CD4-positive, alpha-beta memory T cell (primary cell): ENCODE data around the gene NUTM2D. TPM values are rescaled to one million over a fixed set of nuclear protein-coding genes. Genes with fewer than 3 reads are reported as not detected.
A peak's percentile ranks its signal among the peaks of the same experiment; 100 is the strongest.
"Not testable (repeated sequence)": the region's sequence is repeated elsewhere in the genome, so short reads cannot be mapped to it uniquely, and the experiment has no call there.

Source experiments
- CTCF ChIA-PET: fragments of 350-600 bp; sonication (Branson Sonifier 250); formaldehyde crosslinking; loops from one replicate; lab custom pipeline; 2021; ENCODE audit warnings: inconsistent platforms; ENCODE audit not compliant: partially characterized antibody; lab: Charles Lee
- POLR2A ChIA-PET: fragments of 350-600 bp; sonication (Branson Sonifier 250); formaldehyde crosslinking; loops from one replicate; lab custom pipeline; 2021; ENCODE audit not compliant: partially characterized antibody; lab: Charles Lee
- DNase-seq, 5 donors: peaks; one replicate each; pipeline versions ENCODE4 v3.0.0 to v3.0.0-alpha.2; 2020 to 2022; ENCODE audit warnings: mixed read lengths in 1 of 5
- H3K27ac ChIP-seq: one replicate; pipeline ENCODE4 v1.7.0; 2013; ENCODE audit warnings: low read depth, low read length
- H3K27me3 ChIP-seq: 2 replicates; pipeline ENCODE4 v1.7.0; 2013; ENCODE audit warnings: mild to moderate bottlenecking, low read length, moderate library complexity; ENCODE audit not compliant: insufficient read depth
- H3K36me3 ChIP-seq: 2 replicates; pipeline ENCODE4 v1.7.0; 2013; ENCODE audit warnings: mild to moderate bottlenecking, low read length, moderate library complexity; ENCODE audit not compliant: insufficient read depth
- H3K4me1 ChIP-seq: 2 replicates; pipeline ENCODE4 v1.7.0; 2013; ENCODE audit warnings: mild to moderate bottlenecking, low read length, moderate library complexity; ENCODE audit not compliant: insufficient read depth
- H3K4me3 ChIP-seq, 2 donors: one replicate each; pipeline ENCODE4 v1.7.0; 2013; ENCODE audit warnings: low read length in 2 of 2, mild to moderate bottlenecking in 1 of 2
- H3K9me3 ChIP-seq, 2 donors: one replicate each; pipeline ENCODE4 v1.7.0; 2013; ENCODE audit warnings: low read length in 2 of 2, control low read depth in 1 of 2; ENCODE audit not compliant: control insufficient read depth in 1 of 2
- H3K27ac Mint-ChIP-seq, 7 donors: one replicate each; pipeline ENCODE4 v1.8.0; 2020 to 2021; ENCODE audit warnings: mixed read lengths in 7 of 7, mild to moderate bottlenecking in 6 of 7, inconsistent platforms in 3 of 7, moderate library complexity in 3 of 7
- H3K27me3 Mint-ChIP-seq, 2 donors: one replicate each; pipeline ENCODE4 v1.8.0; 2020 to 2021; ENCODE audit warnings: mixed read lengths in 2 of 2
- H3K36me3 Mint-ChIP-seq, 2 donors: one replicate each; pipeline ENCODE4 v1.8.0; 2020 to 2021; ENCODE audit warnings: mixed read lengths in 2 of 2, inconsistent platforms in 1 of 2, mild to moderate bottlenecking in 1 of 2
- H3K4me1 Mint-ChIP-seq, 4 donors: one replicate each; pipeline ENCODE4 v1.8.0; 2020 to 2021; ENCODE audit warnings: mixed read lengths in 4 of 4, mild to moderate bottlenecking in 1 of 4
- H3K4me3 Mint-ChIP-seq, 8 donors: one replicate each; pipeline ENCODE4 v1.8.0; 2020 to 2021; ENCODE audit warnings: mixed read lengths in 8 of 8, mild to moderate bottlenecking in 7 of 8, moderate library complexity in 6 of 8, inconsistent platforms in 3 of 8
- H3K9me3 Mint-ChIP-seq, 8 donors: one replicate each; pipeline ENCODE4 v1.8.0; 2020 to 2021; ENCODE audit warnings: mixed read lengths in 8 of 8, mild to moderate bottlenecking in 5 of 8, inconsistent platforms in 3 of 8, moderate library complexity in 1 of 8
- intact Hi-C: fragments of 100-400 bp; cut with micrococcal nuclease; formaldehyde crosslinking; loops from one replicate; pipeline ENCODE4 v1.15.1; 2023
- polyA plus RNA-seq, 2 donors: library from polyadenylated mRNA; unstranded; fragments of 300-500 nt; fragmentation: Illumina TruSeq; gene quantifications; one replicate each; pipeline ENCODE4 v1.2.3, GENCODE V29; 2021
- total RNA-seq, 2 experiments: library from RNA; stranded (reverse); gene quantifications; one replicate each; pipeline ENCODE4 v1.2.3, GENCODE V29; 2021

Gene NUTM2D
- total and polyA plus RNA-seq, 4 experiments from 2014 or later = 0.39 to 4.9 (median 4.7) TPM; not detected in 1

DNA sequence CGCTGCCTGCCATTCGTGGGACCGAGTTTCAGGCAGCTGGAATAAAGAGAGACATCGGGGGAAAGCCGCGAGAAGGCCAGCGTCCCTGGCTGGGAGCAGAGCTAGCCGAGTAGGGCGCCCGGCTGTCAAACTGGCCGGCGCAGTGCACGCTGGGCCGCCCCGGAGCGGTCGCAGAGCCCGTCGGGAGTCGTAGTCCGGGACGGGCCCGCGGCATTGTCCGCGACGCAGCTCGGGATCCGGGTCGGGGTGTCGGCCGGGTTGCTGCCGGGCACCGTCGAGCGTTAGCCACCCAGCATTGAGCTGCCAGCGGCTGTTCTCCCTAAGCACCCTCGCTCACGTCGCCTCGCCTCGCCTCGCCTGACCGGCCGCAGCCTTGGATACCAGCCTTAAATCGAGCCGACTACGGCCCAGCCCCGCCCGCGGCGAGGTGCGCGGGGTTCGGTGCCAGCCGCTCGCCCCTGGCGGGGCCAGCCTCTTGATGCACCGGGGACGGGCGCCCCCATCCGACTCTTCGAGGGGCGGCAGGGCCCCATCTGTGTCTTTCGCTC is 14.8 kb upstream of the NUTM2D start:
- H3K27me3 Mint-ChIP-seq, H3K36me3 ChIP-seq, H3K9me3 Mint-ChIP-seq, POLR2A ChIA-PET, H3K36me3 Mint-ChIP-seq, intact Hi-C loops, CTCF ChIA-PET, H3K9me3 ChIP-seq, H3K4me1 ChIP-seq, H3K27me3 ChIP-seq: not testable (repeated sequence)
- peak overlapping the region in 1 of 2 donors; percentile 35 for H3K4me3 ChIP-seq
- peaks cover 14 to 20% (median 16%) of the 10 kb centered on the region in 4 donors for H3K4me1 Mint-ChIP-seq
- H3K27ac ChIP-seq = peak overlapping the region; percentile 66
- peak; percentile 78 to 88 (median 86) for DNase-seq
- peak overlapping the region; percentile 73 to 98 (median 92) for H3K27ac Mint-ChIP-seq
- H3K4me3 Mint-ChIP-seq = peak overlapping the region; percentile 84 to 97 (median 92)

DNA sequence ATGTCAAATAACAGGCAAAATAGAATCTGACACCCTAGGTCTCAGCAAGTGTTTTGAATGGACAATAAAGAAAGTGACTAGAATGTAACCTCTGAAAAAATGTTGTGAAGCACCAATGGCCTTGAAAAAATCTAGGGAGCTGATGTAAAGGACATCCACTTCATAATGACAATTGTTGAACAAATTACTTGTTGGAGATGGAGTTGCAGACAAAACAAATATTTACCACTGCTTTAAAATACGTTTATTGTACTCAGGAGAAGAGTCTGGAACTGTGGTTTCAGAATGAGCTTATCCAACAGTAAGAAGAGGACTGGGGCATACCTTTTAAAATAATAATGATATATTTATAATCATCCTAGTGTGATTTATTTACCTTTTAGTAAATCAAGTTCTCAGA is 11.8 kb upstream of the NUTM2D start:
- H3K36me3 Mint-ChIP-seq, H3K4me1 ChIP-seq, DNase-seq, H3K4me1 Mint-ChIP-seq, H3K27ac Mint-ChIP-seq, CTCF ChIA-PET, H3K4me3 Mint-ChIP-seq, H3K4me3 ChIP-seq, H3K36me3 ChIP-seq, H3K9me3 ChIP-seq, H3K9me3 Mint-ChIP-seq, H3K27me3 ChIP-seq, POLR2A ChIA-PET, H3K27ac ChIP-seq, H3K27me3 Mint-ChIP-seq, intact Hi-C loops: not testable (repeated sequence)

DNA sequence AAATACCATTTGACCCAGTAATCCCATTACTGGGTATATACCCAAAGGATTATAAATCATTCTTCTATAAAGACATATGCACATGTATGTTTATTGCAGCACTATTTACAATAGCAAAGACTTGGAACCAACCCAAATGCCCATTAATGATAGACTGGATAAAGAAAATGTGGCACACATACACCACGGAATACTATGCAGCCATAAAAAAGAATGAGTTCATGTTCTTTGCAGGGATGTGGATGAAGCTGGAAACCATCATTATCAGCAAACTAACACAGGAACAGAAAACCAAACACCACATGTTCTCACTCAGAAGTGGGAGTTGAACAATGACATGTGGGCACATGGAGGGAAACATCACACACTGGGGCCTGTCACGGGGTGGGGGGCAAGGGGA is 7.4 kb upstream of the NUTM2D start:
- H3K27ac ChIP-seq, intact Hi-C loops, H3K36me3 Mint-ChIP-seq, H3K4me1 ChIP-seq, H3K9me3 Mint-ChIP-seq, H3K9me3 ChIP-seq, CTCF ChIA-PET, H3K4me1 Mint-ChIP-seq, H3K36me3 ChIP-seq, H3K27me3 Mint-ChIP-seq, DNase-seq, POLR2A ChIA-PET, H3K27me3 ChIP-seq, H3K4me3 Mint-ChIP-seq, H3K4me3 ChIP-seq, H3K27ac Mint-ChIP-seq: not testable (repeated sequence)

DNA sequence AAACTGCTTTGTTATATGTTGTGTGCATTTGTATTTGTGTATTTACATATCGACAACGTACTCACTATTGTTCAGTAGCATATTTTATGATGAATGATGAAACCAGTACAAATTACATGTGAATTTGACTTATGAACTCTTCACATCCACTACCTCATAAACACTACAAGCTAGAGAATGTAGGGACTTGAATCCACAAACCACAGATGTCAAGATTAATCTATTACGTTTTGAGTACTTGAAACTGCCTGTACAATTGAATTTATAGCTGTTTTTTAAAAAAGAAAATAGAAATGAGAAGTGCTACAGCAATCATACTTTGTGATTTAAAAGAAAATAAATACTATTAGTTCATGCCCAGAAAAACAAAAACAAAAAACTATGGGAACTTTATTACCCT is 4.7 kb upstream of the NUTM2D start:
- H3K27ac Mint-ChIP-seq, H3K4me1 Mint-ChIP-seq, H3K27me3 Mint-ChIP-seq, H3K36me3 Mint-ChIP-seq, H3K4me3 Mint-ChIP-seq, H3K27me3 ChIP-seq, H3K4me3 ChIP-seq, intact Hi-C loops, CTCF ChIA-PET, H3K4me1 ChIP-seq, H3K9me3 ChIP-seq, H3K27ac ChIP-seq, DNase-seq, H3K36me3 ChIP-seq, H3K9me3 Mint-ChIP-seq, POLR2A ChIA-PET: not testable (repeated sequence)

DNA sequence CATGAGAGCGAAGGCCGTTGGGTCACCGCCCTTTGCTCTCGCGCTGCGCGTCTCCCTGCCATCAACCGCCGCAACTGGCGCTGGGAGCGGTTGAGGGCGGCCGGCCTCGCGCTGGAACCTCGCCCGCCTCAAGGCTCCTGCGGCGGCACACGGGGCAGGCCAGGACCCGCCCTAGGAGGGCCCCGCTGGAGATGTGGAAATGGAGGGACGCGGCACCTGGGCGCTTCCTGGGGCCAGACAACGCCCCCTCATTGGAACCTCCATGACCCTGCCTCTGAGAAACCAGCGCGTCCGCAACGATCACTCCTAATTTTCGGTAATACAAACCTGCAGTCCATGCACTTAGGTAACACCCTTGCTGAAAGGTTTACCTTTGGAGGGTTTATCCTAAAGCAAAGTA is 2.4 kb upstream of the NUTM2D start:
- CTCF ChIA-PET, POLR2A ChIA-PET, intact Hi-C loops, H3K27ac Mint-ChIP-seq, H3K9me3 ChIP-seq, H3K4me3 ChIP-seq, H3K27me3 Mint-ChIP-seq, H3K4me1 ChIP-seq, H3K36me3 Mint-ChIP-seq, H3K27ac ChIP-seq, DNase-seq, H3K4me1 Mint-ChIP-seq, H3K4me3 Mint-ChIP-seq, H3K36me3 ChIP-seq, H3K9me3 Mint-ChIP-seq, H3K27me3 ChIP-seq: not testable (repeated sequence)

DNA sequence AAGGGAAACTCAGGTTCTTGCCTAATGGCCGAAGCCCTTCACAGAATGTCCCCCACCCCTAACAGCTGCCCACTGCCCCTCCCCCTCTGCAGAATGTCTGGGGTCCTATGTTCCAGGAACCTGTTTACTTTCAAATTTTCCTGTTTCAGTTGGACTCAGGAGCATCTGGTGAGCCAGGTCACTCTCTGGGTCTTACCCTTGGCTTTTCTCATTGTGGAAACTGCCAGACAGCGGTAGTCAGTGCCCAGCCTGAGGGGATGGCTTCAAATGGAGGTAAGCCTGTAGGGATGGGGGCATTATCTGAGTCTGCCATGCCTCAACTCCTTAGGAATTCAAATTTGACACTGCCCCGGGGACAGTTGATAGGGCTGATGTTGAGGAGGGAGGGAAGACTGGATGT is 615 bp downstream of the NUTM2D start:
- POLR2A ChIA-PET, H3K36me3 Mint-ChIP-seq, H3K4me3 ChIP-seq, H3K9me3 Mint-ChIP-seq, H3K4me1 ChIP-seq, H3K27ac Mint-ChIP-seq, CTCF ChIA-PET, intact Hi-C loops, H3K9me3 ChIP-seq, H3K4me3 Mint-ChIP-seq, H3K27me3 ChIP-seq, H3K27ac ChIP-seq, H3K36me3 ChIP-seq, H3K27me3 Mint-ChIP-seq, H3K4me1 Mint-ChIP-seq: not testable (repeated sequence)
- peak in 1 of 5 donors; percentile 30 for DNase-seq

DNA sequence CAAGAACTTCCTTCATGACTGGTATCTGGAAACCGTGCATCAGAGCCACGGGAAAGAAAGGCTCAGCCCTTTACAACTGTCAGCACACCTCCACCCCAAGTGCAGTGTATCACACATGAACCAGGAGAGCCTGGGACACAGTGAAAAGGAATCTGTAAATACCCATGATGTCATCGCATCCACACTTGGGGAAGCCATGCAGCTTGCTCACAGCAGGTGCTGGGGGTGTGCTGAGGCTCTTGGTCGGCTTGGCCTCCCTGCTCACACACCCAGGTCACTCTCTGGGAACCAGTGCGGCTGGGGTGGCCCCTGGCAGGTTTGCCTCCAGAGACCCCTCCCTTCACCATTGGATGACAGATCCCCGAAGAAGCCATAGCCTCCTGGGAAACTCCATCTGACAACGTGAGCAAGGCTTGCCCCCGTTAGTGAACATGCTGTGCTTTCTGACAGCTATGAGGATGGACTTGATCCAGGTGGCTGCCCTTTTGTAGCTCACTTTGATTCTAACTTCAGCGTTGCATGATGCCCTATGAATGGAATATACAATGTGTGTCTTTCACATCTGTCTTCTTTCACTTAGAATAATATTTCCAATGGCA is 12.1 kb downstream of the NUTM2D start:
- CTCF ChIA-PET, POLR2A ChIA-PET, H3K4me1 ChIP-seq, H3K27ac Mint-ChIP-seq, H3K27me3 ChIP-seq, H3K36me3 ChIP-seq, H3K4me3 ChIP-seq, H3K4me3 Mint-ChIP-seq, H3K27me3 Mint-ChIP-seq, H3K36me3 Mint-ChIP-seq, DNase-seq, H3K4me1 Mint-ChIP-seq, H3K27ac ChIP-seq, H3K9me3 ChIP-seq, intact Hi-C loops, H3K9me3 Mint-ChIP-seq: not testable (repeated sequence)

DNA sequence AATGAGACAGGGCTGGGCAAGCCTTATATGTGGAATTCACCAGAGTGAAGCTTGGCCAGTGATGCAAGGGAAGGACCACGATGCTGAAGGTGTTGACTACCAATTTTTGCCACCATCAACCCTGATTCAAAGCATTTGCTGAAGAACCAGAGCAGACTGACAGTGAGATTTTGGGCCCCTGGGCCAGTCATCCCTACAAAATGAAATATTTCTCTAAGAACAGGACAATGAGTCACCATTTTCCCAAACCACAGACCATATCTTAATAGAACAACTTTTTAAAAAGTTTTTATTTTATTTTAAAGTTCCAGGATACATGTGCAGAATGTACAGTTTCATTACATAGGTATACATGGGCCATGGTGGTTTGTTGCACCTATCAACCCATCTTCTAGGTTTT is 16.5 kb downstream of the NUTM2D start:
- H3K27me3 ChIP-seq, H3K36me3 Mint-ChIP-seq, H3K9me3 Mint-ChIP-seq, H3K9me3 ChIP-seq, intact Hi-C loops, CTCF ChIA-PET, POLR2A ChIA-PET, H3K4me1 ChIP-seq, H3K4me3 ChIP-seq, H3K27ac ChIP-seq, H3K27ac Mint-ChIP-seq, DNase-seq, H3K4me1 Mint-ChIP-seq, H3K36me3 ChIP-seq, H3K4me3 Mint-ChIP-seq, H3K27me3 Mint-ChIP-seq: not testable (repeated sequence)
